UCSD-AML1 (cell line): ENCODE data around the gene TOLLIP.
"Not testable (repeated sequence)": the region's sequence is repeated elsewhere in the genome, so short reads cannot be mapped to it uniquely, and the experiment has no call there.

Experiments used
- DNase-seq: peaks from one replicate; lab custom pipeline; 2025; ENCODE audit not compliant: unreplicated experiment; lab: John Stamatoyannopoulos, UW

TOLLIP gene

GRCh38 chr11:1309498-1310317, at the start of gene TOLLIP:
TOLLIP (minus strand) TSS chr11:1309632; CDS start chr11:1309498, 134 bp downstream.
- DNase-seq, result peak; percentile 96

DNA sequence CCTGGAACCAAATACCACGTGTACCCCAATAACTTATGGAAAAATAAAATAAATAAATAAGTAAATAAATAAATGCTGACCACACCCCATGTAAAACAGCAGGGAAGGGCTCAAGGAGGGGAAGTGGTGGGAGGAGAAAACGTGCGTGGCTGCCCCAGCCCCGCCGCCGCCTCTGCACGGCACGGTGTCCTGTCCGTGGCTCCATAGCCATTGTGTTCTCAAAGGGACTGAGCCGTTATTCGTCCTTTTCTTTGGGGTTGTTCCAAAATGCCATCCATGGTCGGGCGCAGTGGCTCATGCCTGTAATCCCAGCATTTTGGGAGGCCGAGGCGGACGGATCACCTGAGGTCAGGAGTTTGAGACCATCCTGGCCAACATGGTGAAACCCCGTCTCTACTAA, 49.5 kb upstream of the TOLLIP start:
- DNase-seq, result not testable (repeated sequence)

DNA sequence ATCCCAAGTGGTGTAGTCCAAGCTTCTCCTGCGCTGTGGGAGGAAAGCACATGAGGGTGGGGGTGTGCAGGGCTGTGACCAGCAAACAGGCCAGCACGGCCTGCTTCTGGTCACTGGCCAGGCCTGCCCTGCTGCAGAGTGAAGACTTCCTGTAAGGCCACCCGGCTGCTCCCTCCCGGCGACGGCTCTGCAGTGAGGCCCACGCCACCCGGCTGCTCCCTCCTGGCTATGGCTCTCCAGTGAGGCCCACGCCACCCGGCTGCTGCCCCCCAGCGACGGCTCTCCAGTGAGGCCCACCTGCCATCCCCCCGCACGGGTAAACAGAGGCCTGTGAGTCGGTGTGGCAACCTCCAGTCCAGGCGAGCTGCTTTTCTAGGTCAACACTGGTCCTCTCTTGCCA, 48.9 kb upstream of the TOLLIP start:
- no peak for DNase-seq

DNA sequence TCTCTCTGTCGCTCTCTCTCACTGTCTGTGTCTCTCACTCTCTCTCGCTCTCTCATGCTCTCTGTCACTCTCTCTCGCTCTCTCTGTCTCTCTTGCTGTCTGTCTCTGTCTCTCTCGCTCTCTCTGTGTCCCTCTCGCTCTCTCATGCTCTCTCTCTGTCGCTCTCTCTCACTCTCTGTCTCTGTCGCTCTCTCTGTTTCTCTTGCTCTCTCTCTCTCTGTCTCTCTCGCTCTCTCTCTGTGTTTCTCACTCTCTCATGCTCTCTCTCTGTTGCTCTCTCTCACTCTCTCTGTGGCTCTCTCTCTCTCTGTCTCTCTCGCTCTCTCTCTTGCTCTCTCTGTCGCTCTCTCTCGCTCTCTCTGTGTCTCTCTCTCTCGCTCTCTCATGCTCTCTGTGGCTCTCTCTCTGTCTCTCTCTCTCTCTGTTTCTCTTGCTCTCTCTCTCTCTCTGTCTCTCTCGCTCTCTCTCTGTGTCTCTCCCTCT, 47.1 kb upstream of the TOLLIP start:
- no peak for DNase-seq

- DNase-seq, result no peak
Measured at GRCh38 chr11:1356007-1356435, 46.6 kb upstream of the TOLLIP start.

- DNase-seq, result no peak
Measured at GRCh38 chr11:1354125-1354938, 44.9 kb upstream of the TOLLIP start.

- no peak for DNase-seq
Measured at GRCh38 chr11:1353383-1354124, 44.1 kb upstream of the TOLLIP start.

- DNase-seq, result no peak
Measured at GRCh38 chr11:1352696-1353382, 43.4 kb upstream of the TOLLIP start.

DNA sequence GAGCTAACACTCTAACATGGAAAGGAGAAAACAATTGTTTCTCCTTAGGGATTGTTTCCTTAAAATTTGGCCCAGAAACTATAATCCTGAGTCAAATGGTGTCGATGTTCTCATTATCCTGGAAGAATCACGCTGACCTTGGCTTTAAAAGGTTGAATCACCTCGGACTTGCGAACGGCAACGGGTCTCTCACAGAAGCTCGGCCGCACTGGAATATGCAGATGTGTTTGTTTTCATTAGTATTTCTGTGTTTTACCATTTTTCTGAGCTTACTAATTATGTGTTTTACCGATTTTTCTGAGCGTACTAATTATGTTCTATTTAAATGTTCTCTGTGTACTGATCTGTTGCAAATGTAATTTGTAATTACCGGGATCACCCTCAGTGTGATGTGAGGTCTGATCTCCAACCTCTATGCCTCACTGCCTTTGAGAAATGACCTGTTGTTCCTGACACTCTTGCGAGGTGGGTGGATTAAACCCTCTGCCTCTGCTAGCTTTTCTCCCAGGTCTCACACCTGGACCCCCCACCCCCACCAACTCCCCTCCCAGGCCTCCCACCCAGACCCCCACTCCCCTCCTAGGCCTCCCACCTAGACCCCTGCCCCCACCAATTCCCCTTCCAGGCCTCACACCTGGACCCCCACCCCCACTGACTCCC, 42.0 kb upstream of the TOLLIP start:
- no peak for DNase-seq

DNA sequence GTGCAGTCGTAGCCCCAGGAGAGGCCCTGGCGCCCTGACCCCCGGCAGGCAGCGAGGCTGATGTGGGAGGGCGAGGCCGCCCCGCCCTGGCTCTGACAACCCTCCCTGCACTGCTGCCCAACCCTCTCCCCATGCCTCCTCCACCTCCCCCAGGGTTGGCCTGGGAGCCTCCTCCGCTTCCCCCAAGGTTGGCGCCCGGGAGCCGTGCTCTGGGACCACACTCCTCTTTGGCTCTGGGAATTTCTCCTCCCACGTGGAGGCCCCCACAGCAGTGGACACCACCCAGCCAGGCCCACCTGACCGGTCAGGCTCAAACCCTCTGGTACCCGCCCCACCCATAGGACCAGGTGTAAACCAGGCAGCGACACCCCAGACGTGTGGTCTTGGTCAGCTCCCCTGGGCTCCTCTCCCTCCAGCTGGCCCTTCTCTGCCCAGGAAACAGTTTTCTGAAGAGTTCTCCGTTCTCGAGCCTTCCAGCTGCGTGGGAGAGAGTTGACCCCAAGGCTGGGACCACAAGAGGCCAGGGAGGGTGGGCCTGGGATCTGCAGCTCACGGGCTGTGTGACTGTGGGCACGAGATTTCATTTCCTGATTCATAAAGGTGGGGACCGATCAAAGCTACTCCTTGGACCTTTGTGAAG, 40.8 kb upstream of the TOLLIP start:
- DNase-seq, result no peak

GRCh38 chr11:1349327-1350041, 40.1 kb upstream of the TOLLIP start:
- no peak for DNase-seq

- no peak for DNase-seq
Measured at GRCh38 chr11:1348796-1349326, 39.4 kb upstream of the TOLLIP start.

DNA sequence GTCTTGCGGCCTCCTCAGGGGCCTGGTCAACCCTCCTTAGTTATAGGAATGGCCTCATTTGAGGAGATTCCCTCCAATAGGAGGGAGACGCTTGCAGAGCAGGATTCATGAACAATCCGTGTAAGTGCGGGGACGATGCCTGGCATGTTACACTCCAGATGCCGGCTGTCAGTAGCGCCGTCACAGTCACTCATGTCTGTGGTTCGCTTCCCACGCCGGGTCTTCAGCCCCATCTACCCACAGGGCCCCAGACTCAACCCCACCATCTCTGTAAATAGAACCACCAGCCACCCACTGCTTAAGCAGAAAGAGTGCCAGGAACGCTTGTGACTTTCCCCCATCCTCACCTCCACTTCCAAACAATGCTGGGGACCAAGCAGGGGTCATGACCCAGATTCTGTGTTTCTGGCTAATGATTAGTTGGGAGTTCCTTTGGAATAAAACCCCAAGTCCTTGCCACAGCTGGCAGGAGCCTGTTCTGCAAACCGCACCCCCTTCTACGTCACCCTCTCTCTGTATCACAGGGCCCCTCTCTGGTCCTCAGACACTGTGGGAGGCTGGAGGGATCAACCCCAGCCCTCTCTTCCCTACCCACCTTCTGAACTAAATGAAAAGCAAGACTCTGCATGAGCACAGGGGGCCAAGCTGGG, 38.8 kb upstream of the TOLLIP start:
- no peak for DNase-seq

- not testable (repeated sequence) for DNase-seq
Measured at GRCh38 chr11:1347411-1347999, 38.1 kb upstream of the TOLLIP start.

DNA sequence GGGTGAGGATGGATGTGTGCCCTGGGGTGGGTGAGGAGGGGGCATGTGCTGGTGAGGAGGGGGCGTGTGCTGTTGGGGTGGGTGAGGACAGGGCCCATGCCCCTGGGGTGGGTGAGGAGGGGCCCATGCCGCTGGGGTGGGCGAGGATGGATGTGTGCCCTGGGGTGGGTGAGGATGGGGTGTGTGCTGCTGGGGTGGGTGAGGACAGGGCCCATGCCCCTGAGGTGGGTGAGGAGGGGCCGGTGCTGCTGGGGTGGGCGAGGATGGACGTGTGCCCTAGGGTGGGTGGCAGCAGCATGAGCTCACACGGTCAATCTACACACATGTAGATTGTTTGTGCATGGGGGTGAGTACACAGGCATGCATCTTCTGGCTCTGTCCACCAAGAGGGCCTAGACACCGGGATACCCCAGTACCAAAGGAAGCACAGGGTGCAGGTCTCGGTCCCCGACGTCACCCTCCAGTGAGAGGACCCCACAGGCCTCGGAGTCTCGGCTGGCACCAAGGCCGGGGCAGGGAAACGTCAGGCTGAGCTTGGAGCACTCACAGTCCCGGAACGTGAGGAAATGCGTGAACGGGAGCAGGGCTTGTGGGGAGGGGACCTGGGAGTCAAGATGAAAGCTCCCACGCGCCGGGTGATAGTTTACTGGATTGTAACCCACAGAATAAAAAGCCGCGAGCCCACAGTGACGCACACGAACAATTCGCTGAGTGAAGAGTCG, 37.4 kb upstream of the TOLLIP start:
- no peak for DNase-seq

GRCh38 chr11:1345737-1346513, 36.5 kb upstream of the TOLLIP start:
- no peak for DNase-seq
